Thyroid gland (tissue), 4 donors: Measurements from ENCODE around the gene NSFL1C. TPM values are rescaled to one million over a fixed set of nuclear protein-coding genes. Genes with fewer than 3 reads are reported as not detected.

Experiments
- DNase-seq, 2 donors: peaks; one replicate each; pipeline ENCODE4 v3.0.0-alpha.2; 2019
- H3K27ac ChIP-seq, 3 donors: fragments of 200-600 bp; sonication (generic); 1 replicate in 2 of 3; 2 replicates in 1 of 3; pipeline ENCODE4 v1.5.1; 2016 to 2019; ENCODE audit warnings: mild to moderate bottlenecking in 1 of 3, moderate library complexity in 1 of 3
- H3K27me3 ChIP-seq: fragments of 200-600 bp; sonication (generic); one replicate; pipeline ENCODE4 v1.5.1; 2019
- H3K36me3 ChIP-seq, 2 donors: fragments of 200-600 bp; sonication (generic); one replicate each; pipeline ENCODE4 v1.5.1; 2016 to 2019
- H3K4me1 ChIP-seq, 2 donors: fragments of 200-600 bp; sonication (generic); one replicate each; pipeline ENCODE4 v1.5.1; 2017 to 2019
- H3K4me3 ChIP-seq, 3 donors: fragments of 200-600 bp; sonication (generic); replicated peaks in 1 of 3; 1 replicate in 2 of 3; 2 replicates in 1 of 3; pipeline ENCODE4 v1.5.1; 2016; ENCODE audit warnings: mild to moderate bottlenecking in 1 of 3
- H3K9me3 ChIP-seq: fragments of 200-600 bp; sonication (generic); one replicate; pipeline ENCODE4 v1.5.1; 2017
- POLR2A ChIP-seq, 2 donors: fragments of 450-650 bp; IDR thresholded peaks; one replicate each; pipeline ENCODE4 v1.6.1; 2017; ENCODE audit warnings: antibody characterized with exemption in 2 of 2, mild to moderate bottlenecking in 2 of 2, moderate library complexity in 1 of 2
- WGBS, 2 donors: methylation state at CpG; one replicate each; pipeline ENCODE4 v1.1.5; 2017; 5-methylcytosine and 5-hydroxymethylcytosine counted together
- intact Hi-C: fragments of 100-400 bp; cut with DNase I; formaldehyde crosslinking; loops from one replicate; pipeline ENCODE4 v1.15.1; 2023
- total RNA-seq, 4 donors: library from RNA; depleted of rRNA; stranded (reverse); fragments of >200 nt; gene quantifications; one replicate each; pipeline ENCODE4 v1.2.3, GENCODE V29; 2016
- TF ChIP-seq, protein P1 (sequence below), 6 experiments: fragments of 200-600 bp in 3 of 6; fragments of 450-650 bp in 3 of 6; sonication (generic) in 3 of 6; IDR thresholded peaks; one replicate each; pipeline ENCODE4 v1.5.1; 2016 to 2019; ENCODE audit warnings: antibody characterized with exemption in 6 of 6, mild to moderate bottlenecking in 2 of 6, inconsistent platforms in 1 of 6, moderate library complexity in 1 of 6

Gene NSFL1C
- total RNA-seq, 4 donors from 2014 or later: 42.2 to 51.3 (median 48.8) TPM

DNA sequence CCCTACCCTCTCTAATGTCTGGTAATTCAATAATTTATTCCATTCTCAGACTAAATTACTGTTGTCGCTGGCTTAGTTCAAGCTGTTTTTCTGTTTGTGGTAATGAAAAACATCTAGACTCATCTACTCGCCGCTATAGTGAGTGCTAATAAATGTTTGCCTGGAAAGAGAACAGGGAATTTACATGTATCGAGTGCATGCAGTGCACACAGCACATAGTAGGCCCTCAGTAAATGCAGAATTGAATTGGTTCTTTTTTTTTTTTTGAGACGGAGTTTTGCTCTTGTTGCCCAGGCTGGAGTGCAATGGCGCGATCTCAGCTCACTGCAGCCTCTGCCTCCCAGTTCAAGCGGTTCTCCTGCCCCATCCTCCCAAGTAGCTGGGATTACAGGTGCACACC, 7.7 kb upstream of the NSFL1C start:
- no peak overlapping the region for H3K4me3 ChIP-seq
- TF ChIP-seq, protein P1, sequence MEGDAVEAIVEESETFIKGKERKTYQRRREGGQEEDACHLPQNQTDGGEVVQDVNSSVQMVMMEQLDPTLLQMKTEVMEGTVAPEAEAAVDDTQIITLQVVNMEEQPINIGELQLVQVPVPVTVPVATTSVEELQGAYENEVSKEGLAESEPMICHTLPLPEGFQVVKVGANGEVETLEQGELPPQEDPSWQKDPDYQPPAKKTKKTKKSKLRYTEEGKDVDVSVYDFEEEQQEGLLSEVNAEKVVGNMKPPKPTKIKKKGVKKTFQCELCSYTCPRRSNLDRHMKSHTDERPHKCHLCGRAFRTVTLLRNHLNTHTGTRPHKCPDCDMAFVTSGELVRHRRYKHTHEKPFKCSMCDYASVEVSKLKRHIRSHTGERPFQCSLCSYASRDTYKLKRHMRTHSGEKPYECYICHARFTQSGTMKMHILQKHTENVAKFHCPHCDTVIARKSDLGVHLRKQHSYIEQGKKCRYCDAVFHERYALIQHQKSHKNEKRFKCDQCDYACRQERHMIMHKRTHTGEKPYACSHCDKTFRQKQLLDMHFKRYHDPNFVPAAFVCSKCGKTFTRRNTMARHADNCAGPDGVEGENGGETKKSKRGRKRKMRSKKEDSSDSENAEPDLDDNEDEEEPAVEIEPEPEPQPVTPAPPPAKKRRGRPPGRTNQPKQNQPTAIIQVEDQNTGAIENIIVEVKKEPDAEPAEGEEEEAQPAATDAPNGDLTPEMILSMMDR (IDR thresholded peaks at IDR 0.05): no peak
- TF ChIP-seq POLR2A (IDR thresholded peaks at IDR 0.05): no peak
- H3K36me3 ChIP-seq: no peaks in the 10 kb centered on the region
- intact Hi-C loops: no loop called here
- H3K27me3 ChIP-seq: no peaks in the 10 kb centered on the region
- H3K9me3 ChIP-seq: no peaks in the 10 kb centered on the region
- DNase-seq: no peak
- H3K27ac ChIP-seq: no peak overlapping the region
- whole genome bisulfite sequencing, 2 donors: 98 to 99% methylated on average over 8 of the region's 8 CpGs
- H3K4me1 ChIP-seq: peaks cover 1 to 17% of the 10 kb centered on the region in 2 donors

DNA sequence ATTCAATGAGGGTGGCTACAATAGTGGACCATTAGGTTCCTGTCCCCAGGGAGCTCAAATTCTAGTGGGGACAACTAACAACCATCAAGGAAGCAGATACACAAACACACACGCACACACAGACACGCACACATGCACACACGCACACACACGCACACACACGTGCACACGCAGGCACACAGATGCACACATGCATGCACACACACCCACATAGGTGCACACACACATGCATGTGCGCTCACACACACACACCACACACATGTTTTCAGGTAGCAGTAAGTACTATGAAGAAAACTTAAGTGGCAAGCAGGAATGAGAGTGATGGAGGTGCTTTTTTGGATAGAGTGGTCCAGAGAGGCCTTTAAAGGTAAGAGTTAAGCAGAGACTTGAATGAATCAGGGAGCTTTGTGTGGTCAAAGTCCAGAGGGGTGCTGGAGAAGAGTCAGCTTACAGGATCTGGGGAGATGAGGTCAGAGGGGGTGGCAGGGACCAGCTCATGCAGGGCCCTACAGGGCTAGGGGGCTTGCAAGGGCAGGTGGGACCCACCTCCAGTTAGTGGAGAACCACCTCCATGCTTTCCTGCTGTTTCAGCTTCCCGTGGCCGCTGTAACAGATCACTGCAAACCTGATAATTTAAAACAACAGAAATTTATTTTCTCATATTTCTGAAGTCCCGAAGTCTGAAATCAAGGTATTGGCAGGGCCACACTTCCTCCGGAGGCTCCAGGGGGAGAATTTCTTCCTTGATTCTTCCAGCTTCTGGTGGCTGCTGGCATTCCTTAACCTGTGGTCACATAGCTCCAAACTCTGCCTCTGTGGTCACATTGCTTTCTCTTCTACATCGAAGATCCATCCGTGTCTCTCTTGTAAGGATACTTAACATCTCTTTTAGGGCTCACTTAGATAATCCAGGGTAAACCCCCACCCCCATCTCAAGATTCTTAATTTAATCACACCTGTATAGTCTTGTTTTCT, 6.9 kb upstream of the NSFL1C start:
- intact Hi-C loops: no loop called here
- Histone ChIP-seq H3K4me1 (peaks cover 4 to 17% of the 10 kb centered on the region in 2 donors), H3K27me3 (no peaks in the 10 kb centered on the region), H3K36me3 (no peaks in the 10 kb centered on the region), H3K9me3 (no peaks in the 10 kb centered on the region), H3K4me3 (no peak overlapping the region), H3K27ac (no peak overlapping the region)
- WGBS, 2 donors: 85 to 88% methylated on average over 13 of the region's 13 CpGs
- DNase-seq: no peak
- TF ChIP-seq, protein P1 (IDR thresholded peaks at IDR 0.05): no peak
- no peak for TF ChIP-seq POLR2A (IDR thresholded peaks at IDR 0.05)

DNA sequence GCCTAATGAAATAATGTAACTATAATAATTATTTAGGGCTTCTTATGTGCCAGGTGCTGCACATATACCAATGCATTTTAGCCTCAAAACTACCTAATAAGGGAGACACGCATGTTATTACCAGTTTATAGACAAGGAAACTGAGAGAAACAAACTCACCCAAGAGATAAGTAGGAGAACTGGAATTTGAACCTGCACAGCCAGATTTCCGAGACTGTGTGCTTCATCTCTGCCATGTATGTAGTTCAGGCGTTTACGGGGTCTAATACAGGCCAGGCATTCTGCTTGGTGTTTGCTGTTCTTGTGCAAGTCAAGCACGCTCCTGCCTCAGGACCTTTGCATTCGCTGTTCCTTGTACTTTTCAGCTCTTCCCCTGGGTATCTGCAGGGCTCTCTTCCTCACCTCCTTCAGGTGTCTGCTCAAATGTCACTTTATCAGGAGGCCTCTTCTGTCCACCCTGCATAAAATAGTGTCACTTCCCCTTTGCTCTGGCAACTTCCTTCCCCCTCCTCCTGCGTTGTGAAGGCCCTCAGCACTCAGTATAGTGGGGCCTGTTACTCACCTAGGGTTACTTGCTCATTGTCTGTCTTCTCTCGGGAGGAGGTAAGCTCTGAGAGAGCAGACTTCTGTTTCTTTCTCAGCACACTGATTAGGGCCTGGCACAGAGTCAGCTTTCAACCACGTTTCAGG, 6.1 kb upstream of the NSFL1C start:
- peaks cover 4 to 17% of the 10 kb centered on the region in 2 donors for H3K4me1 ChIP-seq
- DNase-seq: no peak
- H3K9me3 ChIP-seq: no peaks in the 10 kb centered on the region
- WGBS, 2 donors: 75 to 77% methylated on average over 9 of the region's 9 CpGs
- H3K36me3 ChIP-seq: no peaks in the 10 kb centered on the region
- no peak overlapping the region for H3K27ac ChIP-seq
- no peaks in the 10 kb centered on the region for H3K27me3 ChIP-seq
- intact Hi-C loops: no loop called here
- TF ChIP-seq, protein P1 (IDR thresholded peaks at IDR 0.05): no peak
- no peak for TF ChIP-seq POLR2A (IDR thresholded peaks at IDR 0.05)
- no peak overlapping the region for H3K4me3 ChIP-seq

DNA sequence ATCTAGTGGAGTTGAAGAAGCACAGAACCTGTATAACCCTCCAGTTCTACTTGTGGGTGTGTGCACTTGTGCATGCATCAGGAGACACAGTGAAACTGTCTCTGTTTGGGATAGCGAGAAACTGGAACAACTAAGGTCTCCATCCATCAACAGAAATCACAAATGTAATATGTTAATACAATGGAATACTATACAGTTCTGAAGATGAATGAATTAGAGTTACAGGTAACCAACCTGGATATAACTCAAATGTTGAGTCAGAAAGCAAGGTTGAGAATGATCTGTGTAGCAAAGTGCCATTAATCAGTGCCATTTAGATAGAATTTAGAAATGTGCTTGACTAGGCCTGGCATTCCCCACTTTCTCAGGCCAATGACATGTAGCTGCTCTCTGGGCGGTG, 4.6 kb upstream of the NSFL1C start:
- Histone ChIP-seq H3K27ac (no peak overlapping the region), H3K4me1 (peaks cover 4 to 23% of the 10 kb centered on the region in 2 donors), H3K36me3 (no peaks in the 10 kb centered on the region), H3K4me3 (no peak overlapping the region), H3K9me3 (no peaks in the 10 kb centered on the region), H3K27me3 (no peaks in the 10 kb centered on the region)
- DNase-seq: no peak
- 87 to 90% methylated on average over 2 of the region's 2 CpGs for WGBS, 2 donors
- intact Hi-C loops: no loop called here
- TF ChIP-seq, protein P1 (IDR thresholded peaks at IDR 0.05): no peak
- no peak for TF ChIP-seq POLR2A (IDR thresholded peaks at IDR 0.05)
